DLD1 (cell line): Measurements from ENCODE around the gene RPS19.

Source experiments
- in situ Hi-C: cut with HindIII; loops from 2 replicates; pipeline ENCODE4 v1.10.0; 2017; ENCODE audit warnings: low sequenced_read_pairs

RPS19 gene

GRCh38 chr19:41897181-41897580 lies 37.1 kb downstream of the RPS19 start:
- in situ Hi-C loops, result no loop called here

- in situ Hi-C loops, result no loop called here
These were observed 37.8 kb downstream of the RPS19 start for GRCh38 chr19:41897820-41898219.

GRCh38 chr19:41898235-41898634 lies 38.2 kb downstream of the RPS19 start:
- in situ Hi-C loops, result no loop called here

- in situ Hi-C loops, result no loop called here
These were observed 41.8 kb downstream of the RPS19 start for GRCh38 chr19:41901707-41902360.

GRCh38 chr19:41902594-41902993 lies 42.5 kb downstream of the RPS19 start:
- in situ Hi-C loops, result no loop called here

- in situ Hi-C loops, result no loop called here
These were observed 43.3 kb downstream of the RPS19 start for GRCh38 chr19:41903193-41903953.

GRCh38 chr19:41904118-41904870 lies 44.2 kb downstream of the RPS19 start:
- in situ Hi-C loops, result no loop called here

GRCh38 chr19:41905273-41906002 lies 45.4 kb downstream of the RPS19 start:
- in situ Hi-C loops, result no loop called here

GRCh38 chr19:41906271-41906670 lies 46.2 kb downstream of the RPS19 start:
- in situ Hi-C loops, result no loop called here

GRCh38 chr19:41906916-41907680 lies 47.0 kb downstream of the RPS19 start:
- in situ Hi-C loops, result no loop called here

- in situ Hi-C loops, result no loop called here
These were observed 48.0 kb downstream of the RPS19 start for GRCh38 chr19:41907994-41908615.

- in situ Hi-C loops, result no loop called here
These were observed 48.8 kb downstream of the RPS19 start for GRCh38 chr19:41908724-41909464.

GRCh38 chr19:41909706-41910105 lies 49.7 kb downstream of the RPS19 start:
- in situ Hi-C loops, result no loop called here

- in situ Hi-C loops, result no loop called here
These were observed 50.4 kb downstream of the RPS19 start for GRCh38 chr19:41910240-41910991.

GRCh38 chr19:41910992-41911888 lies 51.2 kb downstream of the RPS19 start:
- in situ Hi-C loops, result no loop called here

- in situ Hi-C loops, result no loop called here
These were observed 52.1 kb downstream of the RPS19 start for GRCh38 chr19:41911889-41912731.
